GM19351 (cell line): ENCODE measurements around the gene GMCL2.

Experiments used
- ATAC-seq: cut with Tn5 transposase; IDR thresholded peaks from one replicate; pipeline ENCODE4 v1.9.1; 2021; ENCODE audit warnings: mild to moderate bottlenecking, moderate library complexity; ENCODE audit not compliant: unreplicated experiment

Gene GMCL2

DNA sequence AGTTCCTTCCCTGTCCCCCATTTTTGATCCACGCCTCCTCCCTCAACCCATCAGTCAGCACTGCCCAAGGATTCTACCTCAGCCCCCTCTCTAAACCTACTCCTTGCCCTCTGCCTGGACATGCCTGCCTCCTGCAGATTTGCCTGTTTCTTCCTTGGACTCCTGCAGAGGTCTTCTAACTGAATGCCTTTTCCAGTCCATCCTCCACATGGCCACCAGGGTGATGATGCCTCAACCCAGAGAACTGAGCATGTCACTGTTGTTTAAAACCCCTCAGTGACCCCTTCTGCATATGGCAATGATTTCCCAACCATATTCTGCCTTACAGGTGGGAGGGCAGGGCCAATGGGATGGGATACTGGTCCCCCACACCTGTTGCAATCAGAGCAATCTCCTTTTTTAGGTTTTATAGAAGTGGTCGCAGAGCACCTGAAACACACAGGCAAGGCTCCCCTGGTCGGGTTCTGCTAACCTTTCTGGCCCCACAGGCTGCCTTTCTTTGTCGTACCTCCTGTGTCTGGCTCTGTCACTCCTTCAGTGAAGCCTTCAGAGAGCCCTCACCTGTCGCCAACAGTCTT, 36.1 kb upstream of the GMCL2 start:
- no peak for ATAC-seq

DNA sequence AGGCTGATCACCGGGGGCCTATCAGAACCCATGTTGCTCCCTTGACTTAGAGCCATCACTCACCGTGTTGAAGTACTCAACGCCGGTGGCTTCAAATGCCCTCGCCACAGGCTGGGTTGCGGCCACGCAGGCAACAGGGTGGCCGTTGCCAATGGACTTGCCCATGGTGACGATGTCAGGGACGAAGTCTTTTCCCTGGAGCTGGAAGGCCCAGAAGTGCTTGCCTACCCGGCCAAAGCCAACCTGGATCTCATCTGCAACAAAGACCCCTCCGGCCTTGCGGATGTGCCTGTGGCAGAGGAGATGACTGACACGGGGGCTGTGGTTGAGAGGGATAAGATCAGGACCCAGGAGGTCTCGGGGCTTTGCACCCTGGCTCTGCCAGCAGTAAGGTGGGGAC, 35.1 kb upstream of the GMCL2 start:
- no peak for ATAC-seq

DNA sequence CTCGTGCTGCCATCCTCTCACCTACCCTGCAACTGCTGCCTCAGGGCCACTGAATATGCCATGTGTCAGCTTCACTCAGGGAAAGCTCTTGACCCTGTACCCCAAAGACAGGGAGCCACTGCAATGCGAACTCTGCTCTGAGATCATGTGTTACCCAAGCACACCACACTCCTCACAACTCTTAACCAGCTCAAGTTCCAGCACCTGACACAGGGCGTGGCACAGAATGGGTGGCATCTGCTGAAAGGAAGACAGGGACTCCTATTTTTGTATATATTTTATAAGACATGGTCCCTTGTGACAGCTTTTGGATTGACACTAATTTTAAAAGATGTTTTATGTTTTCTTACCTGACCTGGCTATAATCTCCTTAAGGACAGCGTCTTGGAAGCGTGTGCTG, 34.7 kb upstream of the GMCL2 start:
- no peak for ATAC-seq

DNA sequence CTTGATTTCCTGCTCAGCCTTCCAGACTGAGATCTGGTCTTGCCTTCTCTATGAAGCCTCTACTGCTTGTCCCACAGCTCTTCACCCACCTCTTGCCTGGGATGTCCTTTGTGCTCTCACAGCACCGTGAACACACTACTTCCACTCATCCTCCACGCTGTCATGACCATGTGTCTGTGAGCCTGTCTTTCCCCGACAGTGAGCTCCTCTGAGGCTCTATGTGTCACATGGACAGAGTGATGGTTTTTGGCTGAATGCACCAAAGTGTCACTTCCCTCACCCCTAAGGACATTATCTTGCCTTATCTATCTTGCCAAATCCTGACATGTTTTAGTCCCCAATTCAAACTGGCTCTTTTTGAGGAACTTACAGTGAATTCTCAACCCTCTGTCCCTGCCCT, 34.1 kb upstream of the GMCL2 start:
- ATAC-seq, result no peak

DNA sequence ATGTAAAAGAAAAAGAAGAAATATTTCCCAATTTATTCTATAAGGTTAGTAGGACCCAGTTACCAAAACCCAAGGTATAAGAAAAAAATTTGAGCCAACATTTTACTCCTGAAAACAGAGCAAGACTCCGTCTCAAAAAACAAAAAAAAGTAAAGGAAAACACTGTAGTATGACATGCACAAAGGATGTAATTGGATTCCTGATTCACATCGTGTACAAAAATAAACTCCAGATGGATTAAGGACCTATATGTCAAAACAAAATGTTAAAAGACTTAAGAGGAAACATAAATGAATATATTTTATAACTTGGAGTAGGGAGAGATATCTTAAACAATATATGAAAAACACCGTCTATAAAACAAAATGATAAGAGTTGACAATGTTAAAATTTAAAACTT, 31.7 kb upstream of the GMCL2 start:
- ATAC-seq, result no peak

DNA sequence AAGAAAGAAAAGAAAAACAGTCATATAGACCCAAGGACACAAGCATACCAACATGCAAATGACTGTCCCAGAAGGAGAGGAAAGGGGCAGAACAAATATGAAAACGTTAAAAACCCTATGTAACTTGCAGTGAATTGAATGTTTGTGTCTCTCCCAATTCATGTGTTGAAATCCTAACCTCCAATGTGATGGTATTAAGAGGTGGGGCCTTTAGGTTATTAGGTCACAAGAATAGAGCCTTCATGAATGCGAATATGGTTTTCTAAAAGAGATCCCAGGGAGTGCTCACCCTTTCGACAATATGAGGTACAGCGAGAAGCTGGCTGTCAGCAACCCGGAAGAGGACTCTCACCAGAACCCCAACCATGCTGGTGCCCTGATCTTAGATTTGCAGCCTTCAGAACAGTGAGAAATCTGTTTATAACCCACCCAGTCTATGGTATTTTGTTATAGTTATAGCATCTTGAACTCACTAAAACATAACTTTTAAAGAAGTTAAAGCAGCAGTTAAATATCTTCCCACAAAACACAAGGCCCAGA, 31.1 kb upstream of the GMCL2 start:
- ATAC-seq, result no peak

DNA sequence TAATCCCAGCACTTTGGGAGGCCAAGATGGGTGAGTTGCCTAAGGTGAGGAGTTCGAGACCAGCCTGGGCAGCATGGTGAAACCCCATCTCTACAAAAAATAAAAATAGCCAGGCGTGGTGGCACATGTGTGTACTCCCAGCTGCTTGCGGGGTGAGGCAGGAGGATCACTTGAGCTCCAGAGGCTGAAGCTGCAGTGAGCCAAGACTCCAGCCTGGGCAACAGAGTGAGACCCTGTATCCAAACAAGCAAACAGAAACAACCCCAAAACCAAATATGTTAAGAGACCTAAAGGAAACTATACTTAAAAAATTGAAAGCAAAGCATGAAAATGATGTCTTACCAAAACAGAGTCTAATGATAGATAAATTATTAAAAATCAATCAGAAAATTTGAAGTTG, 29.6 kb upstream of the GMCL2 start:
- ATAC-seq, result no peak

DNA sequence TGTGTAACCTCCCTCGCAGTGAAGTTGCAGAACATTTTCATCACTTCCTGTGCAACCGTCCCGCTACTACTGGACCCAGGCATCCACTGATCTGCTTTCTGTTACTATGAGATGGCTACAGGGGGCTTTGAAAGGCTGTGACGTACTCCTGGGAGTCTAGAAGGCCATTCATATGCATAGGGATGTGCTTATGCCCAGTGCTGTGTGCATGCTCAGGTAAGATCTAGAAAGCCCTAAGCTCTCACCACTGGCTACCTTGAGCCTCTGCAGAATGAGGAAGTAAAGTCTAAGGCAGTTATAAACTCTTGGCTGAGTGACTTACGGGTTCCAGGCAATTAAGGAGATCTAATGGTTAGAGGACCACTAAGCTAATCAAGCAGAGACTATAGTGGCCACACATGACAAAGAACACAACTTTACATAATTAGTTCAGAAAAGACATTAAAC, 28.9 kb upstream of the GMCL2 start:
- no peak for ATAC-seq

DNA sequence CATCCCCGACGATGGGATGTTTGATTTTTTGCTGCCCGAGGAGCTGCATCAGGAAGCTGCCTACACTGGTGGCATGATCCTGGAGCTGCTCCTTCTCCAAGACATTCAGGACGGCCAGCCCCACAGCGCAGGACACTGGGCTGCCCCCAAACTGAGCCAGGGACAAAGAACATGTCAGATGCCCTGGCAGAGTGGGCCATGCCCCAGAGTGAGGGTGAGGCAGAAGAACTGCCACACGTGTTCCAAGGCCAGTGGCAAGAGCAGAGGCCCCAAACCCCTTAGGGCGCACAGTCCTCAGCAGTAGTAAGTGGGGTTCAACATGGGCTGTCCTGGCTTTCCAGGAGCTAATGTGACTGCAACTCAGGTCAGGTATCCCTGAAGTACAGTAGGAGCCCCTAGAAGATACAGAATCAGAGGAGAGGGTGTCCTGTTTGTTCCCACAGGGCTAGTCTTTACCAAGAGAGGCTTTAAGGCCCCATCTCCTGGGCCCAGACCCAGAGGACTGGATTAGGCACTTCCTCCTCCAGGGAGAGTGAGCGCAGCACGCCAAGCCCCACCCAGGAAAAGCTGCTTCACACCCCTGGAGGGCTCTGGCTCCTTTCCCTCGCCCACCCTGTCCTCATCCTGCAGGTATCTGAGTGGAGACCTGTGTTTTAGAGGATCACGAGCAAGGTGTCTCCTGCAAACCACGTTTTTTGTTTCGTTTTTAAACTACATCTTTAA, 28.3 kb upstream of the GMCL2 start:
- ATAC-seq, result no peak

DNA sequence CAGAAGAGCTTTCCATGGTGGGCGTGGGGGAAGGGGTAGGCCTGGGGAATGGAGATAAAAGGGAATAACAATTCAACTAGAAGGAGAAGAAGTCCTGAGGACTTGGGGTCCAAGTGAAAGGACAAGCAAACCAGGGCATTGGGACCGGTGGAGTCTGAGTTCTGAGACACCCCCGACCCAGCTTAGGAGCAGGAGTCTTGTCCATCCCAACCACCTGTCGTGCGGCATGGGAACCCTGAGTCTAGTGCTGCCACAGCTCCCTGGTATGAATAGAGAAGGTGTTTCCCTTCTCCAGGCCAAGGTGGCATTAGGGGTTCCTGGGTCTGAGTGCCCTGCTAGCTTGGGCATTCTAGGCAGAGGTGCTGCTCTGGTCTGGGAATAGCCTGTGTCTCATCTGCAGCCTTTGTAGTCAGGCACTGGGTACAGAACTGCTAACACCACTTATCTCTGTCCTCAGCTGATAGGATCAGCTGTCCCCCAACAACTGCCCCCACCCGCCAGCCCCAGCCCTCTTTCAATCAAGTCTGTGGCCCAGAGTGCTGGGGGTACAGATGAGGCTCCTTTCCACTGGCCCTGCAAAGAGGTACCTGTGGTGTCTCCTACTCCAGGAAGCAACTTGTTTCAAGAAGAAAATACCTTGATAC, 27.1 kb upstream of the GMCL2 start:
- no peak for ATAC-seq

DNA sequence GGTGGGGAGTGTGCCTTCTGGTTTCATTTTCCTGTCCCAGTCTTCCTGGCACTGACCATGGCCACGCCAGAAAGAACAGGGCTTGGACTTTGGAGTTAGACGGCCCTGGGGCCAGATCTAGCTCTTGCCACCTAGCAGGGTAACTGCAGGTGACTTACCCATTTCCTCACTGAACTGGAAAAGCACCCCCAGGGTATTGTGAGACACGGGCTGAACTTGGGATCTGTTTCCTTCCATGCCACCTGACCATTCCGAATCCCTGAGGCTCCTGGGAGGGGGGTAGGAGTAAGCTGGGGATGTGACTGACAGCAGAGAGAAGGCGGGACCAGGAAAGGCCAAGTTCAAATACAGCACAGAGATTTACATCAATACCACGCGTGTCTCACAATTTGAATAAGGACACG, 26.6 kb upstream of the GMCL2 start:
- no peak for ATAC-seq

DNA sequence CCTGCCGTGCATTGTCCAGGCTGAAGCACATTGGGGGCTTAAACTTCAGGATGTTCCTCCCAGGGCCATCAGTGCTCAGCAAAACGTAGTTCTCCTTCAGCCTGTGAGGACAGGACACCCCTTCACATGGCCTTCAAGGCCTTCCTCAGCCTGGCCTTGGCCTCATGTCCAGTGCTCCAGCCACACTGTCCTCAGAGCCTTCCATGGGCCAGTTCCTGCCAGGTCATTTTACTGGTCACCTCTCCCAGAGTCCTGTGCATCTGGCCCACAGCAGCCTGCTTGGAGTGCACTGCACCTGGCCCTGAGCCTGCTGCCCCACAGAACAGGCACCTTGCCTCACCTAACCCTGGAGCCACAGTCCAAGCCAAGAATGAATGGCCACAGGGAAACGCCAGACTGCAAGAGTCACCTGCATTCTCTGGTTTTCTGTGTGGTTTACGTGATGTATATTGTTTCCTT, 25.9 kb upstream of the GMCL2 start:
- ATAC-seq, result no peak

DNA sequence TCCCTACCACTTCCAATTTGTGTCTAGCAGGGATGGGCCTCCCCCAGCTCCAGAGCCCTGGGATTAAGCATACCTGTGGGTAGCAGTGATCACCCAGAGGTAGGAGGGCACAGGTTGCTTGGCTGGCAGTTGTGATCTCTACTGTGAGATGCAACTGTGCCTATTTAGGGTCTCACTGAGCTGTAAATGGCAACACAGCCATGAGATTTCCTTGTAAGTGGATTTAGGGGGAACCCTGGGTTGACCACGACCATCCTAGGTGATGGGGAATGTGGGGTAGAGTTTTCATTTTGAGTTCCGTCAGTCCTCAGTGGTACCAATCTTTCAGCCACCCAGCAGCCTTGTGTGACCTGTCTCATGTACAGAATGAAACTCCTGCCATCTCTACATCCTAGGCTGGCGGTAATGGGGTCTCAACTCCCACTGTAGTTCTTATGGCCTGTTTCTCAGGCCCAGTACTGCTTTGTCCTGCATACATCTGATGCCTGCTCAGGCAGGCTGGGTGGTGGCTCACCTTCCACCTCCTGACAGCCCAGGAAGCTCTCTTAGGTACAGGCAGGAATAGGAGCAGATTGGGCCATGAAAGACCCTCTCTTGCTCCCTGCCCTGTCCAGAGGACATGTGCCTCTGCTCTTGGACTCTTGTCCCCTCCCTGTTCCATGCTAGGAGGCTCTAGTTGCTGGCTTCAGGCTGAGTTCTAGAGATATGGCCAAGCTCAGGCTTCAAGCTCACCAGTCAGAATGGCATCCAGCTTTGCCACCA, 25.3 kb upstream of the GMCL2 start:
- ATAC-seq, result no peak

DNA sequence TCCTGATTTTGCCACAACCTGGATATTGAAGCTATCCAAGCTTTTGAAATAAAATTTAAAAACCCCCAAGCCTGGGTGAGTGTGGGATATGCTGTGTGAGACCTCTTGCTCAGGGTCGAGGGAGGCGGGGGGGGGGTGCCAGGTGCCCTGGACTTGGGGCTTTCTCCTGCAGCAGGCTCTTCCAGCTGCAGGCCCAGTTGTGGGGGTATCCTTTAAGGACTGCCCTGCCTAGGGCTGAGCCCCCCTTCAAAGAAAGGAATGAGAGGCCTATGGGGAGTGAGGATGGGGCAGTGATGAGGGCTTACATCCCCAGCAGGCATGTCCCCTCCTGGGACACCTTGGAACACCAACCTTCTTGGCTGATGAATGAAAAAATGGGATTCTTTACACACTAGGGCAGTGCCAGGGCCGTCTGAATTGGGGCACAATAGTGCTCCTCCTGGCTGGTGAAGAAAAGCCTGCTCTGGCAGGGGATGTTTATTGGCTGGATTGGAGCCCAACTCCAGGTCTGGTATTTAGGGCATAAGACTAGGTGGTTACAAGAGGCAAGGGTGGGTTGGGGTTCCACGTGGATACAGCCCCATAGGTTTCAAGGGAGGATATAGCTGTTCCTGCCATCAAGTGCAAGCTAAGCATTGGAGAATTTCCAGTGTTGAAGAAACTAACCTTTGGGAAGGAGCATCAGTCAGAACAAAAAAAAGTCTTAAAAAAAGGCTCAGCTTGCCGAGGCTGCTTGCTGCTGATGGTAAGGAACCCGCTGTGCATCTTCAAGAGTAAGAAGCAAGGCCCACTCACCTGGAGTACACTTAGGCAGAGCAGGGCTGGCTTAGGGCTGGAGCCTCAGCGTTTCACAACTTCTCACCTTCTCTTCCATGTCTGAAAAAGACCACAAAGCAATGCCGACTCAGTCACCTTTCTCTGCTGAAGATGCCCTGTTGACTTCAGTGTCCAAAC, 24.2 kb upstream of the GMCL2 start:
- no peak for ATAC-seq

DNA sequence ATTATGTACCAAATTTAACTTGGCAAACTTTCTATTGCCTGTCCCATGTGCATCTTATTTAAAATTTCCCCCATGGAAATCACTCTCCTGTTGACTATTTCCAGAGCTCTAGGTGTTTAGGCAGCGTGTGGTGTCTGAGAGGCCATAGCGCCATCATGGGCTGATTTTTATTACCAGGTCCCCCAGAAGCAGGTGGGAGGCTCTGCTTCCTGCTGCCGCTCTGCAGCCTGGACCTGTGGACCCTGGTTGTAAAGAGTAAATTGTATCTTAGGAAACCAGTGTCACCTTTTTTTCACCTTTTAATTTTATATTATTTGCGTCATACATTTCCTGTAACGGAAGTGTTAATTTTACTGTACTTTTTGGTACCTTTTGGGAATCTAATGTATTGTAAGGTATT, 23.5 kb upstream of the GMCL2 start:
- ATAC-seq, result no peak

DNA sequence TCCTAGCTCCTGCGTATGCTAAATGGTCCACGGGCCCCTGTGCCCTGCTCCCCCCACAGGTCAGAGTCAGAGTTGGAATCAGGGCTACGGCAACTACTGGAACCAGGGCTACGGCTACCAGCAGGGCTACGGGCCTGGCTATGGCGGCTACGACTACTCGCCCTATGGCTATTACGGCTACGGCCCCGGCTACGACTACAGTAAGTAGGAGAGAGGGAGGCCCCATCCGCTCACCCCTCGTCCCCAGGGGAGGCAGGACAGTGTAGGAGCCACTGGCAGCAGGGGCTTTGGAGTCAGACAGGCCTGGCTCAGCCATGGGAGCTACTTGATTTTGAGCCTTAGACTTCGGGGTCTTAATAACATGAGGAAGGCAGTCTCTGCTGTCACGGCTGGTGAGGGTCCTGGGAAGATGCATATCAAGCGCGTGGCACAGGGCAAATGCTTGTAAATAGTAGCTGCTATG, 22.9 kb upstream of the GMCL2 start:
- no peak for ATAC-seq

DNA sequence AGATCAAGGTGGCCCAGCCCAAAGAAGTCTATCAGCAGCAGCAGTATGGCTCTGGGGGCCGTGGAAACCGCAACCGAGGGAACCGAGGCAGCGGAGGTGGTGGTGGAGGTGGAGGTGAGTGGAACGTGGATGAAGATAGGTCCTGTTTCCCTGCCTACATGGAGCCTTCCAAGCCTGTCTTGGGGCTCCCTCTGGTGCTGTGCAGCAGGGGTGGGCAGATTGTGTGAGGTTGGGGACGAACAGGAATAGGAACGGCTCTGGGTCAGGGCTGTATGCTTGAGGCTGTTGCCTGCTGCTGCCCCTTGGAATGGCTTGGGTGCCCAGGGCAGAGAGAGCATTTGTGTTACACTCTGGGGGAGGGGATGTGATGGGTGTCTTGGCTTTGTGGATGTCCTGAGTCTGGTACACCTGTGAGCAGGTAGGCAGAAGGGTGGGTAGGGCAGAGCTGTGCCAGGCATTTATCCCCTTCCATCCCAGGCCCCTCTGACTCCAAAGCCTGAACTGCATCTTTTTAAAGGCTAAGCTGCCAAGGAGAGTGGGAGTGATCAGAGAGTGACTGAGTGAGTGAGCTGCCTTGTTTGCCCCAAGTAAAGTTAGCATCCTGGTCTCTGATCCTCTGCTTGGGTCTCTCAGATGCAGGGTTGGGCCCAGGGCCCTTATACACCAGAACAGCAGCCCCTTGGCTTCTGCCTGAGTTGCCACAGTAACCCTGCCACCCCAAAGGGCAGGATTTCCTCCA, 22.3 kb upstream of the GMCL2 start:
- no peak for ATAC-seq

DNA sequence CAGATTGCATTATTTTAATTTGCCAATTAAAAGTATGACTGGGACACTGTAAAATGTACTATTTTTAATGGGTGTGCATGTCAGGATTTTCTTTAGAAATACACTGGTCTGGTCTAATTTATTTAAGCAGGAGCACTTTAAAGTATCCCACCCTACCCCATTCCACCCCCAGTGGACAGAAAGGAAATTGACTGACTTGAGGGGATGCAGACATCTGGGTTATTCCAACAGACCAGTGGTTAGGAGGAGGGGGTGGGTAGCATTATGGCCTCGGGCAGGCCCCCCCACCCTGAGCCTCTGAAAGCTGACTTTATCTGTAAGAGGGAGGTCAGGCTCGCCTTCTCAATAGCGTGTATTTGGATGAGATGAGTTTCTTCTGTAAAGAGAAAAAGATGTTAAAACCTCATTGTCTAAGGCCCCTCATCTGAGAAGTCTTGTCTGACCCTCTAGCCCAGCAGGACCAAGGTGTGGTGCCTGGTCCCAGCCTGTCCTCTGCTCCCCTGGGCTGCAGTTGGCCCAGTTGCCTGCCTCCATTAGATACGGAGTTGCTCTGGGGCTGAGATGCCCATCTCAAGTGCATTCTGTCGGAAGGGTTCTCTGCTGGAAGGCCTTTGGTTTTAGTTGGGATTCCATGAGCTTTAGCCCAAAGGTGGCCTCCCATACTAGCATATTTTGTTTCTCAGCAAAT, 21.5 kb upstream of the GMCL2 start:
- no peak for ATAC-seq

DNA sequence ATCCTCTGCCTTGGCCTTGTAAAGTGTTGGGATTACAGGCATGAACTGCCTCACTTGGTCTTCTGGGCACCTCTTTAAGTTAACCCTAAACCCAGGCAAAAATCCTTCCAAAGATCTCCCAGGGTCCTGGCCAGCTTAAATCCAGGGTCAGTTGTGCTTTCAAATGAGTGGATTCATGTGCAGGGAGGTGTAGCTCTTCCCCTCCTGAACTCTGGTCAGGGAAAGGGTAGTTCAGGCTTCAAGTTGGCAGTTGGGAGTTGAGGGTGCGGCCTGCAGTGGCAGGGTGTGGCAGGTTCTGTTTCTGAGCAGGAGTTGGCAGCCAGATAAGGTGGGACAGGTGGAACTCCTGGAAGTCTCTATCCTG, 20.7 kb upstream of the GMCL2 start:
- no peak for ATAC-seq
